GM21825 (cell line): ENCODE results near the gene HIVEP3.

Experiments
- ATAC-seq: cut with Tn5 transposase; IDR thresholded peaks from one replicate; pipeline ENCODE4 v1.9.1; 2021; ENCODE audit warnings: mild to moderate bottlenecking, moderate library complexity; ENCODE audit not compliant: unreplicated experiment

Gene HIVEP3

DNA sequence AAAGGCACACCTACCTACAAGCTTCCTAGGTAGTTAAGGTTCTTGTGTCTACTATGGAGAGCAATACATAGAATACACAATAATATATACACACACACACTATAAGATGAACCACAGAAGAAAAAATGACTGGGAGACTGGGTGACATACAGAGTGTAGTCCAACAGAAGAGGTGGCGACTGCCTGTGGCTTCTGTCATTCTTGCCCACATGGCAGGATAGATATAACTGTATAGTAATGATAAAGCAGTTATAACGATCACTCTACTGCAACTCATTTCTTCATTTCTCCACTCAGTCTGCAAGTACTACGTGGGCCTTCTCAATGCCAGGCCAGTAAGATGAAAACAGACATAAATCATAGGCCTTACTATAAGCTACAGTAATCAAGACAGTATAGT lies 320.4 kb downstream of the HIVEP3 start:
- no peak for ATAC-seq

DNA sequence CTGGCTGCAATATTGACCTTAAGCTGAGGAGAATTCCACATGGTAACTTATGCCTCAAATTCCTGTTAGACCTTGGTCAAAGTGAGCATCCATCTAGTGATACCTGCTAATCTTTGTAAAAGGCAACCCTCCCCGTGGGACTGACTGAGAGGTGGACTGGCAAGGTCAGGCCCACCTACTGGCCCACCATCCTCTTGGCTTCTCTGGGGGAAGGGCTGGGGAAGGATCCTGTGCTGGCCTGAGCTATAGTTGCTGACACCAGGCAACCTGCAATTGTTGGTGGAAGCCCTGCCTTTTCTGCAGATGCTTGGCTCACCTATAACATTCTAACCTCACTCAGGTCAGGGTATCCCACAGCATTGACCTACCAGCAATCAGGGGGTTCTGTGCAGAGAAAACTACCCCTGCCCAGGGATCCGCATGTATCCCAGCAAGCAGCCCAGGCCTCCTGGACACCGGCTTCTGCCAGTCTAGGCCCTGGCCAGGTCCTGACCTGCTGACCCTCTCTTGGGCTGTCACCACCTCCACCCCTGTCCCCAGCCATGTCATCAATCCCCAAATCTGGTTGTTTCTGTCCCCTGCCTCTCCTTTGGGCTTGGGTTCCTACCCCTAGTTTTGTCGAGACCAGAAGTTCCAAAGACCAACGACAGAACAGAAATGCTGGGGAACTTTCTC lies 326.1 kb downstream of the HIVEP3 start:
- no peak for ATAC-seq

DNA sequence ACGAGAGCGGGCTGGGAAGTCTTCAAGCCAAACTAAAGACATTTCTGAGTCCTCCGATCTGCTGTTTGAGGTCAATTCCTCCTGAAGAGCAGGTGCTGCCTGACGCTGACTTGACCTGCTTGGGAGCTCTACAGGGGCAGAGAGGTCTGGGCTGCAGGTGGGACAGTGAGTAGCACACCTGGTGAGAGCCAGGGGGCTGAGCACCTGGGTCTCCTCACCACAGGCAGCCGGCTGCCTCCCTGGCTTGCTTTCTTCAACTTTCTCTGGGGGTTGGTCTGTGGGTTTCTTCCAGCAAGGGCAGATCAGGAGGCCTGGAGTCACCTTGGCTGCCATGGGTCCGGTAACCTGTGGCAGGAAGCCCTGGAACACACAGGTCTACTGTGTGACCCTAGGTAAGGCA lies 326.8 kb downstream of the HIVEP3 start:
- no peak for ATAC-seq

DNA sequence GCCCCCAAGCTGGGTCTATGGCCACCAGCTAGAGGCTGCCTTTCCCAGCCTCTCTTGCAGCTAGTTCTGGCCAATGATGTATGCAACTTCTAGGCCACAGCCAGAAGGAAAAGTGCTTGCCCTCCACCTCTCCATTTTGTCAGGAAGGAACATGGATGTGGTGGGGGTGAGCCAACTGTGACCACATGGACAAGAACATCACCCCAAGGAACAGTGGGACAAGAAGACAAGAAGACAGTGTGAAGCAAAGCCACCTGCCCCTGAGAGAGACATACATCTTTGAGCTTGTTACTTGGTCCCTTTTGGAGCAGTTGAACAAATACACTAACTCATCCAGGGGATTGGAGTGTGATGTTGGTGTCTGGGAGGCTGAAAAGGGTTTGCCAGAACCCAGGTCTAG lies 328.4 kb downstream of the HIVEP3 start:
- no peak for ATAC-seq

DNA sequence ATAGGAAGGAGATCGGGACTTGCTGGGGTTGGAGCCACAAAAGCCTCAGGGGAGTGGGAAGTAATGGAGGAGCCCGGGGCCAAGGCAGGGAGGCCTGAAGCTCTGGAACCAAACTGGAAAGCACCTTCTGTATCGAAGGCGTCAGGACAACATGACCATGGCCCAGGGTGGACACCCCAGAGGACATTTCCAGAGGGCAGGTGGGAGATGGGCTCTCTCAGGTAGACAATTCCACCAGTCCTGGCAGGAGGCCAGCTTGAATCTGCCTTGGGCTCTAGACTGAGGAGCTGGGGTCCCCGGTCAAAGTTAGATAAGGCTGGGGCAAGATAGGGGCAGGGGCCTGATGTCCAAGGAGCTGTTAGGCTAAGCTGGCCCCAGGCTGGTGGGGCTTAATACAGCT lies 329.3 kb downstream of the HIVEP3 start:
- no peak for ATAC-seq

DNA sequence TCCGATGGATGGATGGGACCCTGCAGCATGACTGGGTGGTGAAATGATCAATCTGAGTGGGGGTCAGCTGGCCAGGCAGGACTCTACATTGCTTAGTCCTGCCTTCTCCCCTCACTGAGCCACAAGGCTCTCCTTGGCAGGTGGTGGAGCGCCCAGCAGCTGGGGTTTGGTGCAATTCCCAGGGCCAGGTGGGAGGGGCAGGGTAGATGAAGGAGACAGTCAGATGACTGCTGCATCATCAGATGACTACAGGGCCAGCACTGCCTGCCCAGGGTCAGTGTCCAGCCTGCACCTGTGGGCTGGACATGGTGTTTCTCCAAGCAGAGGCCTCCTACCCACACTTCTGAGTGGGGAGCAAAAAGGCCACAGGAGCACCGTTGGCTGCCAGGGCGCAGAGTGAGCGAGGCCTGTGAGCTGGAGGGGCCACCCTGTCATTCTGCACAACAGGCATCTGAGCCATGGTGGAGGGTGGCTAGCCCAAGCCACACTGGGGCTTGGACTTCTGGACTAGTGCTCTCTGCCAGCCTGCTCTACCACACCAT lies 330.3 kb downstream of the HIVEP3 start:
- no peak for ATAC-seq

DNA sequence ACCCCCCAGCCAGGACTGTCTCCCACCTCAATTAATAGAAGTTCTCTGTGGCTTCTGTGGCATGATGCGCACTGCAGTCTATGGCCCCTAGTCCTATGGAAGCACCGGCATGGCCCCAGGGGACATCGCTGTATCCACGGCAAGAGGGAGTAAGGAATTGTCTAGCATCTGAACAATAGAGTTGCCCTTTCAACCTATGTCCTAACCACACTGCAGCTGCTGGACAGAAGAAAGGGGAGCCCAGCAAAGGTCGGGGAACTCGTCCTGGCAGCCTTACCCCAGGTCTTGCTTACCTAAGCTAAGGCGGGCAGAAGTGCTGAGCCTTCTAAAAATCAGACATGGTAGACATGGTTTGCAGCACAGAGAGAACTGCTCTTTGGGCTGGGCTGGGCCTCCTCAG lies 330.9 kb downstream of the HIVEP3 start:
- no peak for ATAC-seq

DNA sequence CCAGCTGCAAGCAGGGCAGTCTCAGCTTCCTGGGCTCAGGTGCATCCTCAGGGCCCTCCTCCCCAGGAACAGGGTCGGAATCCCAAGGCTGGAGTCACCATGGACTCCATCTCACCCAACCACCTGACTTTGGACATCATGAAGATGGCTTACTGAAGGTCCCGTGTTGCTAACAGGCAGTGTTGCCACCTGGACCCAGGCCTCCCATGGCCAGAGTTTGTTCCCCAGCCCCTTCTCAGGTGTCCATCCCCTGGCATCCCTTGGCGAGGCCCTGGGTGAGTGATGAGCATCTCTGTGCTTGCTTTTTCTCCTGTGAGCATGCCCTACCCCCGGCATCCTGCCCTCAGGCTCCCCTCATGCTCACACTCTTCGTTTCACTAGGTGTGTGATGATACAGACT lies 332.5 kb downstream of the HIVEP3 start:
- ATAC-seq = no peak

DNA sequence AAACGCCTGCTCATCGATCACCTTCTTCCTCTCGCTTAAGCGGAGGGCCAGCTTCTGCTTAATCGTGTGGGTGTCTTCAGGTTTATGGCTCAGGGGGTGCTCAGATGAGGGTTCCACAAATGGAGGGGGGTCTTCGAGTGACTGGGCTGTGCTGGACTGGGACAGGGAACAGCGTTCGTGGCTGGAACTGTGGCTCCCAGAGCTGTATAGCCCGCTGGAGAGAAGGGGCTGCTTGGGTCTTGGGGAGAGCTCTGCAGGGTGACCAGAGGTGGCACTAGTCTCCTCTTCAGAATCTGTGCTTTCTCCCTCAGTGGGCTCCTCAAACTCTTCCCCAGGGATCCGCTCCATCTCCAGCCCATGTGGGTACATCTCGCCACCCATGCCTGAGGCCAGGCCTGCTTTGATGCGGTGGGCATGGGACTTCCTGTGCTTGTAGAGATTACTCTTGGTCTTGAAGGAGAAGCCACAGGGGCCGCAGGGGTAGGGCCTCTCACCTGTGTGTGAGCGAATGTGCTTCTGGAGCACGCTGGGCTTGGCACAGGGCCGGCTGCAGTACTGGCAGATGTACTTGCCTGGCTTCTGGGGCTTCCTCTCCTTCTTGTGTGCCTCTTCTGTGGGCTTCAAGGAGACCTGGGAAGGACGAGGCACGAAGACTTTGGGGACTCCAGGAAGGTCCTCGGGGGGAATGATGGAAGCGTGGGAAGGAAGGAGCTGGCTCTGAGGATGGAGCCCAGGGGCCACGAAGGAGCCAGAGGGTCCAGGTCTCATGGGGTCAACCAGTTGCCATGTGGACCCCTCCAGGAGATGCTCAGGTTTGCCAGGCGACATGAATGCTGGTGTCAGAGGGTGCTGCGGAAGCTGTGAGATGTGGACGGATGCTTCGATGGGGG lies 334.8 kb downstream of the HIVEP3 start:
- ATAC-seq = no peak

DNA sequence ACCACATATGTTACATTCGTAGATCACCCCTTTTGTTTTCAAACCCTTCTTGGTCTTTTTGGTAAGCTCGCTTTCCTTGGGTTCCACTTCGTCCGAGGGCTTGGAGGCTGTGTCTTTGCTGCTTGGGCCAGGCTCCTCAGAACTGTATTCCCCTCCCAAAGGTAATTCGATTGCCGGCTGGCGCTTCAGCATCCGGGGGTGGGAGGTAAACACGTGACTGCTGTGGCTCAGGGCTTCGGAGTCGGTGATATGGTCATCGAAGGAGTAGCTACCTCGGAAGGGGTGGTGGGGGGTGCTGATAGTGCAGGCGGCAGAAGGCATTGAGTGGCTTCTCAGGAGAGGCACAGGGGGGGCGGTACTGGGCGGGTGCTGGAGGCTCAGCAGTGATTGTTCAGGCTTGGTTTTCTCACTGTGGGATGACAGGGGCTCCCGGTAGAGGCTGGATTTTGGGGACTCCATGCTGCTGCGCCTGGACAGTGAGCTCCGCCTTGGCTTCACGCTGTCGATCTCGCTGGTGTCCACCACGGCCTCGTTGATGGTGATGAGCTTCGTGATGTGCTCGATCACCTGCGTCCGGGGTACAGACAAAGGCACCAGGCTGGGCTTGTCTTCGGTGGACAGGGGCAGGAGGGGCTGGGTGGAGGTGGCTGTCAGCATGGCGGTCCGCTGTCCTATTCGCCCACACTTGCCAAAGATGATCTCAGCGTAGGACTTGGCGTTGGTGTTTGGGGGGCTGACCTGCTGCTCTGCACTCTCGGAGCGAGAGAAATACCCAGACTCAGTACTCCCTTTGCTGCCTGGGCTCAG lies 335.7 kb downstream of the HIVEP3 start:
- no peak for ATAC-seq

DNA sequence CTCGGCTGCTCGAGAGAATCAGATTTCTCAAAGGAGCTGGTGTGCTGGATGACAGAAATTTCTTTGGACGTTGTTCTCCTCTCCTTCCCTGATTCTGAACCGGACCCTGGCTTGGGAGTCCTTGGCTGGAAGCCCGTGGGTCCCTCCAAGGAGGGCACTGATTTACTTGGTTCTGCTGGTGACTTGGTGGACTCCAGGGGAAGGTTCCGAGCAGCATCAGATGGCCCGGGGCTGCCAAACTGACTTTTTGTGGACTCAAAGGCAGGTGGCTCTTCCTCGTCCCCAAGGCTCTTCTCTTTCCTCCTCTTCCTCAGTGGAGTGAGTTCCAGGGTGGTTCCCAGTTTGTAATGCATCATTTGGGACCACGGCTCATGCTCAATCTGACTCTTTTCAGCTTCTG lies 336.4 kb downstream of the HIVEP3 start:
- no peak for ATAC-seq

DNA sequence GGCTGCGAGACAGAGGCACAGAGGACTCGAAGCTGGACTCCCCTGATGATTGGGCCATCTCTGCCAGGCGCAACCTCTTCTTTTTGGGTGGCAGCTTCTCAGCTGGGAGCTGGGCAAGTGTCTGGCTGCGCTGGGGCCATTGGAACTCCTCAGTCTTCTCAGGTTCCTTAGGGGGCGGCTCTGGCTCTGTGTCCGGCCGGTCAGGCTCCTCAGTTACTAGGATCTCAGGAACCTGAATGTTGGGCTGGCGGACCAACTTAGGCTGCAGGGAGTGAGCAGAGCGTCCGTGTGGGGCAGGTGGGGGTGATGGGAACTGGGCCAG lies 336.8 kb downstream of the HIVEP3 start:
- no peak for ATAC-seq

DNA sequence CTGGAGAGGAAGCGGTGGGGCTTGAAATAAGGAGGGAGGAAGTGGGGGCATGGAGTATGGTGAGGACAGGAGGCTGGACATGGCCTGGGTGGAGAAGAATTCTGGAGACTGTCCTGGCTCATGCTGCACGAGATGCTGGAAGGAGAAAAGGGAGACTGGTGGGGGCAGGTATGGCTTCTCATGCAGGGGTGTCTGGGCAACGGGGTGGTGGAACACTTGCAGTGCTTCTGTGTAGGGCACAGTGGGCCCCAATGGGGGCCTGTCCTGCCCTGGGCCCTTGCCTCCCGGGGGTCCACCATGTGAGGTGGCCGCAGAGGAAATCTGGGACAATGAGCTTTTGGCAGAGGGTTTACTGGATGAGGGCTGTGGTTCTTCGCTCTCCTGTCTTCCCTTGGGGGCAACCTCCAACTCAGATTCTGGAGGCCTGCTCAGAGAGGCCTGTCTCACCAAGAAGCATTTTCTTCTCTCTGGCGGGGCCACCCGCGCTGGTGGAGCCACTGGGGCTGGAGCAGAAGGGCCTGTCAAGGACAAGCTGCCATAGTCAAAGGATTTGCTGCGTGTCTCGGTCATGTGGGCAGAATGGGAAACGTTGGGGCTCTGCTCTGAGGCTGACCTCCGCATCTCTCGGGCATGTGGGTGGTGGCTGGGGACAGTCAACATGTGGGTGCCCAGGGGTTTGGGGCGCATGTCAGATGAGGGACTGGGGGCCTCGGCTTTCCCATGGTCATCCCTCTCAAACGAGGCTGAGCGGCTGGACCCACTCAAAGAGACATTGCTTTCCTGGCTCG lies 337.3 kb downstream of the HIVEP3 start:
- ATAC-seq = no peak

DNA sequence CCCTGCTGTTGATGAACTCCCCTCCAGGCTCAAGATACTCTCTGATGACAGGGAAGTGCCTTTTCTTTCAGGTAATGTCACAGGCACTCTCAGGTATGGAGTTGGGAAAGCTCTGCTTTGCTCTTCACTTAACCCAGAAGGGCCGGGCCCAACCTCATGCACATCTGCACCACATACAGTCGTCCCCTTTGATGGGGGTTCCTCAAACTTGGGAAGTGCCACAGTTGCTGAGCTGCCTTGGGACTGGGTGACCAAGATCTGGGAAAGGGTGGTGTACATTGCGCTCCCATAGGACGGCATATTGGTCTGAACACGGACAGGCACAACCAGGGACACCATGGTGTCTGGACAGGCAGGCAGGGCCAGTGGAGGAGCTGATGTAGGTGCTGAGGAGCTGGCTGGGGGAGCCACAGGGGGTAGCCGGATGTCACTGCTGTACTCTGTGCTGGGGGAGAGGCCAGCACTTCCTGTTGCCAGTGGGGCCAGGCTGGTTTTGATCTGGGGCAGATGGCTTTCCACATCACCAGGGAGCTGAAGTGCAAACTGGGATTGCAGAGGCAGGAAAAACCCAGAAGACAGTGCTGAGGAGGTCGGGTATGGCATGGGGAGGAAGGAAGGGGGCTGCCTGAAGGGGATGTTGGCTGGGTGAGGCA lies 338.1 kb downstream of the HIVEP3 start:
- ATAC-seq = no peak

DNA sequence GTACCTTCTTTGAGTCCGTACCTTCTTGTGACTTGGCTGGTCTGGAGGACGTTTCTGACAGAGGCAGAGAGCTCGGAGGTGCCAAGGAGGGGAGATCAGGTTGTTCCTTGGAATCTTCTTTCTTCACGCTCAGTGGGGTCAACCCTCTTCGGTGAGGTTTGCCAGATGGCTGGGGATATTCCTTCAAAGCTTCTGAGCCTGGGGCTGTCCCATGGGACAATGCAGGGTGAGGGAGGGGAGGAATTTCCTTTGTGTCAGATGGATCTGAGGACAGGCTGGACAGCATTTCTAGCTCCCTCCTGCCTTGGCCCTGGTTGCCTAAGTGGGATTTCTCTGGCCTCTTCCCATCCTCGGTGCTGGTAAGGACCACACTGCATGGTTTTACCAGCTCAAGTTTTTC lies 338.7 kb downstream of the HIVEP3 start:
- ATAC-seq = no peak

DNA sequence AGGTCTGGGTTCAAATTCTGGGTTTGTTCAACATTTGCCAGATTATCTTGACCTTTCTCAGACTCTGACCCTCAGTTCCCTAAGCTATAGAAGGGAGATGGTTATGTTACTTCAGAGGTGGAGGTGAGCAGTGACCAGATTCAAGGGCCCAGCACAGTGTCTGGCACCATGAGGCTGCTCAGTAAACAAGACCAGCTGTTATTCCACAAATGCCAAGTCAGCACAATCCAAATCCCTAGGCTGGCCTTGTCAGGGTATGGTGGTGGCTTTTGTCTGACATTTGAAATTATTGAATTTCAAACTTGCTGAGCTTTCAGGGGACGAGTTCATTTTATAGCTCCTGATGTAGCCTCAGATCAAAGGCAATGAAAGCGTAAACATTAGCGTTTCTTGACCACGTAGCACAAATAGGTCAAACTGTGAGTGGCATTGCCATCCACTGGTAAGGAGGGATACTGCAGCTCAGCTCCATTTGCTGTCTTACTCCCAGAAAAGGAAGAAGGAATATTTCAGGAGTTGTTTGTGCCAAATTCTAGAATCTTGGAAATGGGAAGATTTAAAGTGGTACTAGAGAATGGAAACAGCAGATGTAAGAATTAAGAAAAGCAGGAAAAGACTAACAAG lies 339.9 kb downstream of the HIVEP3 start:
- ATAC-seq = no peak

DNA sequence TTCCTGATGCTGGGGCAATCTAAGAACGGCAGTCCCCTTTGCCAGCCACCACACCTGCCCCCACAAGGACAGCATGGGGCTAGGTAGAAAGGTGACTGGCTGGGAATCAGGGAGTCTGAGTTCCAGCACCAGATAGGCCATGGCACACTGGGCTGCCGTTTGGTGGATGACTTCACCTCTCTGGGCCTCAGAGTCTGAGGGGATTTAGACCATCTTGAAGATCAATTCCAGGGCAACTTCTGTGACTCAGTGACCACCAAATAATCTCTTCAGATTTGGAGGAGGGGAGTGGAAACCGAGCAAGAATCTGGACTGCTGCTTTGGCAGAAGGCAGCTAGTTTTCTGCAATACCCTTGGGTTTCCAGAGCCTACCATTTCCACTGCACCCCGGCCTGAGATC lies 342.1 kb downstream of the HIVEP3 start:
- ATAC-seq = no peak

DNA sequence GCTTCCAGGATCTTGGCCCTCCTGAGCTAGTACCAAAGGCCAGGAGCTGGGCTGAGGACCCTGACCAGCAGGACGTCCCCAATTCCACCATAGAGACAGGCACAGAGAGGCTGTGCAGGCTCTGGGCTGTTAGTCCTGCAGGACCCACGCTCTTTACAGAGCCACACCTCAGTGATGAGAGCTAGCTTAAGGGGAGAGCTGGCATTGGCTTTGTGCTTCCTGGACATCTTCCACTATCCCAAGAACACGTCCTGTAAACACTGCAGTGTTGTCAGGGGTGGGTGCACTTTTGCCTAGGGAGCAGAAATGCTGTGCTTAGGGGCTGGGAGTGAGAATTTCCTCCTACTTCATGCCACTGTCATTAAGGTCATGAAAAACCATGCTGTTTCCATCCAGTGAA lies 342.5 kb downstream of the HIVEP3 start:
- ATAC-seq = no peak

DNA sequence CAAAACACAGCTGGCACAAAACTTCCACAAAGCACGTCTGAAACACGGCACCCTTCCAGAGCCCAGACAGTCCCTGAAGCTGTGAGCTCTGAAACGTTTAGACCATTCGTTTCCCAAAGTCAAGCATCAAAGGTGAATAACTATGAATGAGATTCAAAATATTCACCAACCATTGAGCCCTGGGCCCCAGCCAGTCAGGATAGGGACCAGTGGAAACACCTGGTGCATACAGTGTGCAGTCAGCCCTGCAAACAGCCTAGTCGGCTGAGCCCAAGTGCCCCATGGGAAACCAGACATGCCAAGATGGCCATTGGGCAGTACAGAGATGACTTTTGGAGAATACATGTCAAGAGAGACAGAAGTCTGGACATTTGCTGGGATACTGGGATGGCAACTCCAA lies 343.9 kb downstream of the HIVEP3 start:
- ATAC-seq = no peak
